HTERT RPE-1 (cell line): ENCODE results near the gene PLXNA4.
"Not testable (repeated sequence)": the region's sequence is repeated elsewhere in the genome, so short reads cannot be mapped to it uniquely, and the experiment has no call there.

Source experiments
- in situ Hi-C: fragments of 300-500 bp; cut with MboI; formaldehyde crosslinking; loops from 4 replicates; pipeline ENCODE4 v1.14.3; 2020; ENCODE audit warnings: low sequenced_read_pairs

PLXNA4 gene

DNA sequence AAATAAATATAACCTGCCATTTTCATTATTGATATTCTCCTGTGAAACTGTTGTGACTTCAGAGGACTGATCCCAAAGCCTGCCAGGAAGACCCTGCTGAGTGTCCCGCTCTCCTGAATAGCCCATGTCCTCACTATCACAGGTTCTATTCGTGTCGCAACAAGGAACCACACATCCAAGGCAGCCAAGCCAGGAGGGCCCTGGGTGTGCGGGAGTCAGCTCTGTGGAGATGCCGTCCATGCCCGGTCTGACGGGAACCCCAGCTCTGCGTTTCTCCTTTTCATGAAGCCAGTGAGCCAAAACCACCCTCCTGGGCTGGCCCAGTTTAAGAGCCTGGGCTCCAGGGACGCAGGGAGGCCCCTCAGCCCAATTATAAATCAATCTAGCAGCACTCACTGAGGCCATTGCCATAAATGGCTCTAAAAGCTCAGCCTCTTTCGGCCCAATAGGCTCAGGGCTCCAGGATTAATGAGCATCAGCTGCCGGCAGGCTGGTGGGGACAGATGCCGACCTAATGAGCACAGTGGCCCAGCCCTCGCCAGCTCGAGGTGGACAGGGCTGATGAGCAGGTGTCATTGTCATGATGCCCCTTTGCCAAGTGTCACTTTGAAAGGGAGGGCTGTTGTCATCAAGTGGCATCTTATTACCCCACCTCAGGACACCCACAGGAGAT is 177.9 kb downstream of the PLXNA4 start:
- in situ Hi-C loops, result no loop called here

DNA sequence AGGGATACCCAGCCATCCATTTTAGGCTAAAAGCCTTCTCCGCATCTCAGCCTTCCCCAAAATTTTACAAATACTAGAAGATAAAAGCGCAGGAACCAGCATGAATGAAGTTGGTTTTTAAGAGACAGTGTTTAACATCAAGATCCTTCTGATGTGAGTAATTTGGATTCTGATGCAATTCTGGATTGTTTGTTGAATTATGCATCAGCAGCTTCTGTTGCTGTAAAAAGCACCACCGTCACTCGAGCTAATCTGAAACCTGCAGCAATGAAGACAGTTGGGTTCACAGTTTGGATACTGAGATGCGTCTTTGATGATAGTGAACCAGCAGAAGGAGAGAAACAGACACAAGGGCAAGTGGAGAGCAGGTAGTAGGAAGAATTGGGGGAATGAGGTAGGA is 179.2 kb downstream of the PLXNA4 start:
- in situ Hi-C loops, result no loop called here

DNA sequence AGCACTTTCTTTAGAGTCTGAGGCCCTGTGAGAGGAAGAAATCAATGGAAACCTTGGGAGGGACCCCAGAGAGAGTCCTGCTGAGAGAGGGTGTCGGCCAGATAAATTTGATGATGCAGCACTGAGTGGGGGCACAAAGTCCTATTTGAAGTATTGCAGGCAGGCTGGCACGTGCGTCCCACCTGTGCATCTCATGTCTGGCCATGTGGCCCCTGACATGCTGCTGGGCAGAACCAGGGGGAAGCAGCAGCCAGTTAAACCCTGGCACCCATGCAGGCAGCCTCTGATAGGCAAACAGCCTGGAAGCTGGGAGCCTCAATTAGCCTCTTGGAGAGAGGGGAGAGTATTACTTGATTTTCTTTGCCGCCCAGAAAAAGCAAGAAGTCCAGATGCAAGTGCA is 180.9 kb downstream of the PLXNA4 start:
- in situ Hi-C loops, result no loop called here

DNA sequence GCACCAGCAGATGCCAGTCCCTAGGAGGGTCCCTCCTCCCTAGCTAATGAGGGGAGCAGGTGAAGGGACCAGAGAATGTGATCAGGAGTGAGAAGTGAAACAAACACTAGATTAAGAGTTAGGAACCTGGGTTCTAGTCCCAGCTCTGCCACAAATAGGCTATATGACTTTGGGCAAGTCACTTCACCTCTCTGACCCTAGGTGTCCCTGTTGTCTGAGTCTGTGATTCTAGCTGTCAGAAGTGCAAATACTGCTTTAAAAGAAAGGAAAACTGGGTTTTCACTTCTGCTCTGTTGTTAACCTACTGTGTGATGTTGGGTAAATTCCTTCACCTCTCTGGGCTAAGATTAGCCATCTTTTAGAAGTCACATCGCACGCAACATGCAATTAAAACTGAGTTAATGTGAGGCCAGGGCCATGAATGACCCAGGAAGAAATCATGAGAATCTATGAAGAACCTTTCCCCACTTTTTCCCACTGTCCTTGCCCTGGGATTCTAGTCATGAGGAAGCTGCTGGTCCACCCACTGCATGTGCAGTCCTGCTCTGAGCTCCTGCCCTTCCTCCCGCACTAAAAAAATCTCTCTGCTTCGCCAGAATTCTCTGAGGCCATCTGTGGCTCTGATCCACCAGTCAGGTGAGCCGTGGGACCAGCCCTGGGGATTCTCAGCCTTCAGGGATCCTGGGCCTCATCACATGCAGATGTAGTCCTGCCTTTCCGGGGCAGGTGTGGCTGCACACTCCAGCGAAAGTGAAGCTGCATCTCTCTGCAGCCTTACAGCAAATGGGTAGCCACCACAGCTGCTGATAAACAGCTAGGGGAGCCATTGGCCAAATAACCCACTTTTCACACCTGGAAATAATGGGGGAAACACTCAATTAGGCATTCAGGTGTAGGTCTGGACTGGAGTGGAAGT is 181.7 kb downstream of the PLXNA4 start:
- in situ Hi-C loops, result no loop called here

DNA sequence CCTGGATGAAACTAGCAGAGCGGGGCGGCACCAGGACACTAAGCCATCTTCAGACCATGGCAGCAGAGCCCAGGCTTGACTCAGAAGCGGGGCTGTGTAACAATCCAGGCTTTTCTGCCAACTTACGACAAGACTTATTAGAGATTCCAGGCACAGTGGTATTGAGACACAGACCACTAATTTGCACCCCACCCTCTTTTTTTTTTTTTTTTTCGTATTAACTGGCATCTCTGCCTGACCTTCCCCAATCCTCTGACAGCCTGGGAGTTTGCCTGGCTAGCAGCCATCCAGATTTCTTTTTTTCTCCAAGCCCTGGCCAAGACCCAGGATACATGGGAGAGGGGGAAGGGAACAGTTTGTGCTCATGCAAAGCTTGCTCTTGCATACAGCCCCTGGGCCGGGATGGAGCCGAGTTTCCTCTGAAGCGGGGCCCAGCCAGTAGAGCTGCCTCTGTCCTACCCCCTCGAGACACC is 182.4 kb downstream of the PLXNA4 start:
- in situ Hi-C loops, result no loop called here

DNA sequence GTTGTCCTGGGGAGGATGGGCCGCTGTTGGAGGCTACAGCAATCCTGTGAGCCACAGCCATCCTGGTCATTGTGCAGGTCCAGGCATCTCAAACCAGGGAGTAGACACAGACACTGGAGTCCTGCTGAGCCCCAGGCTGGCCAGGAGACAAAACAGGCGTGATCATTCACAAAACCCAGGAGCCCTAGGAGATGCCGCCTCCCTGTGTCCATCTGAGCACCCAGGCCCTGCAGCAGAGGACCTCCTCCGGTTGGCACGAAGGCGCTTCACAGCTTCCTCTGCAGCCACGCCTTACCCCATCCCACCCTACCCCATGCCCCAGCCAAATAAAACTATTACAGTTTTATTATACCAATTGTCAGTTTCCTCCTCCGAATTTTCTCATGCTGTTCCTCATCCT is 183.6 kb downstream of the PLXNA4 start:
- in situ Hi-C loops, result no loop called here

DNA sequence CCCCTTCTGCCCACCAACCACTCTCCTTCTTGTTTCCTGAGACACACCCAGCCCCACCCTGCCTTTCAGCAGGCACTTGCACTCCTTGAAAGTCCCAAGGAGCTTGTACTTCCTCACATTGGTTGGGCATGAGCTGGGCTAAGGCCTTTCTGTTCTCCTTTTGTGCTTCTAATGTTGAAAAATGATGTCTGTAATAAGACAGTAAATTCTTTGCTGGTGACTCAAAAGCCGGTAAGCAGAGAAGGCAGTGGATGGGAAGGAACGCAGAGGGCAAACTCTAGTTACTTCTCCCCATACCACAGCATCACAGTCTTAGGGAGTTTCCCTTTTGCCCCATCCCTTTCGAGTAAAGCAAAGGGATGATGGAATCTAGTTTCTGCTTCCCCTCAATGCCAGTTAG is 185.6 kb downstream of the PLXNA4 start:
- in situ Hi-C loops, result no loop called here

DNA sequence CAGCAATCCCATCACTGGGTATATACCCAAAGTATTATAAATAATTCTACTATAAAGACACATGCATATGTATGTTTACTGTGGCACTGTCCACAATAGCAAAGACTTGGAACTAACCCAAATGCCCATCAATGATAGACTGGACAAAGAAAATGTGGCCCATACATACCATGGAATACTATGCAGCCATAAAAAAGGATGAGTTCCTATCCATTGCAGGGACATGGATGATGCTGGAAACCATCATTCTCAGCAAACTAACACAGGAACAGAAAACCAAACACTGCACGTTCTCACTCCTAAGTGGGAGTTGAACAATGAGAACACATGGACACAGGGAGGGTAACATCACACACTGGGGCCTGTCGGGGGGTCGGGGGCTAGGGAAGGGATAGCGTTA is 186.2 kb downstream of the PLXNA4 start:
- in situ Hi-C loops, result not testable (repeated sequence)

DNA sequence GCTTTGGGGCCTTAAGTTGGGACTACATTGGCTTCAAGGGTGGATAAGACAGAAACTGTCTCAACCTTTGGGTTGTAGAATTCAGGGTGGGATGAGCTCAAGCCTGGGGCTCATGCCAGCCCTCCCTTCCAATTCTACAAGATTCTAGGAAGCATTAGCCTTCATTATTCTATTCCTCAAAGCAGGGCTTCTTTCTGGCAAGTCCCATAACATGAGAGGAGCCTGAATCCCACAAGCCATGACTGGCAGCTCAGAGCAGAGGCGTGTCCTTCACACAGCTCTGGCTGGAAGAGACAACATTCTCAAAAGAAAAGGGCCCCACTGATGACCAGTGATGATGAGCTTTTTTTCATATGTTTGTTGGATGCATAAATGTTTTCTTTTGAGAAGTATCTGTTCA is 187.6 kb downstream of the PLXNA4 start:
- in situ Hi-C loops, result no loop called here

DNA sequence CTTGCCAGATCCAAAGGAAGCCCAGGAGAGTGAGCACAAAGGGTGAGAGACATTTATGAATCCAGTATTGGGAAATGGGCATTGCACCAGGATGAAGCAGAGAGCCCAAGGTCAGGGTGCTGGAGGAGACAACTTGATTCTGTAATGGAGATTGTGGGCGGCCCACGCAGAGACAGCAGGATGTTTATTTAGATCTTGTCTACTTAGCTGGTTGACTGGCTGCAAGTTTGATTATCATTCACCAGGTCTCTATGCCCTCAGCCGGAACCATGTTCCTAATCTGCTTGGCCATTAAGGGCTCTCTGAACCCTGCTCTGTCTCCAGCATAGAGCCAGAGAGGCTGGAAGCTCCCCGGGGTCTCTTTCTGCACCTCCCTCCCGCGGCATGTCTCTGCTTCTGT is 188.7 kb downstream of the PLXNA4 start:
- in situ Hi-C loops, result no loop called here

DNA sequence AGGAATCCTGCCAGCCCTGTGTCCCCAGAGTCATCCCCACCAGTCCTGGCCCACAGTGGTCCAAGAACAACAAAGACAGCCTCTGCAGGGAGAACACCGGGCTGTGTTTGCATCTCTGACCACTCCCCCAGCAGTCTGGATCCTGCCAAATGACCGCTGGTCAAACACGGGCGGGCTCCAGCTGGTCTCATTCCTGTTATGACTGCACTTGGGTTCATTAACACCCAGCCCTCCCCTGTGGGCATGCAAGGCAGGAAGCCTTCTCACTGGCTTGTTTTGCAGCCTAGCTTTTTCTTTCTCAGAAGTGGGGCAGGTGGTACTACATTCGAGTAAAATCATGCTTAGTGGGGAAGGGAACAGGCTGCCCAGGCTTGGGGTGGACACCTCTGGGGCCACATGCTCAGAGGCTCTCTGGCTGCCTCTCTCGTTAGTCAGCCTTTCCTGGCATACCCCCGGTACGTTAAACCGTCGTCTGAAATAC is 190.0 kb downstream of the PLXNA4 start:
- in situ Hi-C loops, result no loop called here

DNA sequence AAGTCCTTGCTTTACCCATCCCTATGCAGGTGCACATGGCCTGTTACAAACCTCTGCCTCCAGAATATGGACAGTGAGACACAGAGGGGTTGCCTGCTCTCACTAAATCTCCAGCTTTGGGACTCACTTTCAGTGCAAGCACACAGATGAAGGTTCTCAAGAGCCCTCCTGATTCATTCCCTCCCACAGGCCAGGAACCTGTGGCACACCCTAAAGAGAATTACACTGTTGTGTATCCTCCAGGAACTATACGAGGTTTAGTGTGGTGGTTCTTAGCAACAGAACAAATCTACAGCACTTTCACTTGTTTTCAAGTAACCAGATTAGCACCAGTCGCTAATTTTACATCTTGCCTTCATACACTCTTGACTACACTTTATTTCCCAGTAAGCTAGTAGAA is 192.3 kb downstream of the PLXNA4 start:
- in situ Hi-C loops, result no loop called here

DNA sequence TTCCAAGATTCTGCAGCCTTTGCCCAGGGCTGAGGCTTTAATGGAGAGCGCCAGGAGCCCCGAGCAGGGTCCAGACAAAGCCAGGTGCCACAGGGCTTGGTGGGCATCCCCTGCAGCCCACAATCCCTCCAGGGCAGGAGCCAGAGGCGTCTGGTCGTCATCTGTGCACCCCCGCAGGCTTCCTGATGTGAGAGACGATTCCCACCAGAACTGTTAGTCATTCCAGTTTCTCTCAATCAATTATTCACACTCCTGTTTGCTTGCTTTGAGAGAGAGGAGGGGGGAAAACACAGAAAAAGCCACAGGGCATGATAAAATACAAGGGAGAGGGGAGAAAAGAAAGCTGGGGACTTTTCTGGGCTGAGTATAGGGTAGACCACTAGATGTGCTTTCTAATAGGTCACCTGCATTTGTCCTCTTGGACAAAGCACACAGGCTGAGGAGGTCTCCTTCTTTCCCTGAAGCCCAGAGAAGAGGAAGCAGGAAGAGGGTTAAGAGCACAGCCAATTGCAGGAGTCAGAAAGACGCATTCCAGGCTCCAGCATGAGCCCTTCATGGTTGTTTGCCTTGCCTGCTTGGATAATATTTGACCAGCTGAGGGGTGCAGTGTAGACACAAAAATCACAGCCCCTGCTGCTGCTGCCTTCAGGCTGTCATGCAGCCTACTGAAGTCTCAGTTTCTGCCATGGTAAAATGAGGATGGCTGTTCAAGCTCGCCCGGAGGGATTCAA is 194.4 kb downstream of the PLXNA4 start:
- in situ Hi-C loops, result no loop called here

DNA sequence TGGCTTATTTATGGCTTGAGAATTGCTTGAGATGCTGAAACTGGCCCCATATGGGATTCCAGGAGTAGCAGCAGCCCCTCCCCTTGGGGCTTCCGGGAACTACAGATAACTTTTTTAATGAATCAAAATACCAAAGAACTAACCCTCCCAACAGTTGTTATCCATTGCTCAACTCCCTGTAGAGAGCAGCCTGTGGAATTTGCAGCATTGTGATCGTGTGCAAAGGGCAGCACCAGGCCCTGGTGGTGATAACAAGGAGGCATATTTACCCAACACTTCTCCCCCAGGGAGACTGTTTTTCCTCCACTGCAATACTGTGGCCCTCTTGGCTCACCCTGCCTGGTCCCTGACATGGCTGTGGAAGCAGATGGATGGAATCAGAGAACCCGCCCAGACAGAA is 196.2 kb downstream of the PLXNA4 start:
- in situ Hi-C loops, result no loop called here

DNA sequence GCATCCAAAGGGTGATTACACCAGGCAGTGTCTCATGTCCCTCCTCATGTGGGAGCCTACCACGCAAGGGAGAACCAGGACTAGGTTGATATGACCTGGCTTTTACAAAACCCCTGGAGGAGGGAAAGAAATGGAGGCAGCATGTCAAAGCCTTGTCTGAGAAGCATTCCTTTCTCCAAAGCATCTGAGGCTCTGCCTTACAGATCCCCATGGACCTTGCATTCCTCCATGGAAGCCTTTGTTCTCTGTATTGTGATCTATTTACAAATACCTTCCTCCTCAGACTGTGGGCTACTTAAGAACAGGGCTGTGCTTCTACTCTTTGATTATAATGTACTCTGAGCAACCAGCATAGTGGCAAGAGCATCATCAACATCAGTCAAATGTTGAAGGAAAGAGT is 197.0 kb downstream of the PLXNA4 start:
- in situ Hi-C loops, result no loop called here

DNA sequence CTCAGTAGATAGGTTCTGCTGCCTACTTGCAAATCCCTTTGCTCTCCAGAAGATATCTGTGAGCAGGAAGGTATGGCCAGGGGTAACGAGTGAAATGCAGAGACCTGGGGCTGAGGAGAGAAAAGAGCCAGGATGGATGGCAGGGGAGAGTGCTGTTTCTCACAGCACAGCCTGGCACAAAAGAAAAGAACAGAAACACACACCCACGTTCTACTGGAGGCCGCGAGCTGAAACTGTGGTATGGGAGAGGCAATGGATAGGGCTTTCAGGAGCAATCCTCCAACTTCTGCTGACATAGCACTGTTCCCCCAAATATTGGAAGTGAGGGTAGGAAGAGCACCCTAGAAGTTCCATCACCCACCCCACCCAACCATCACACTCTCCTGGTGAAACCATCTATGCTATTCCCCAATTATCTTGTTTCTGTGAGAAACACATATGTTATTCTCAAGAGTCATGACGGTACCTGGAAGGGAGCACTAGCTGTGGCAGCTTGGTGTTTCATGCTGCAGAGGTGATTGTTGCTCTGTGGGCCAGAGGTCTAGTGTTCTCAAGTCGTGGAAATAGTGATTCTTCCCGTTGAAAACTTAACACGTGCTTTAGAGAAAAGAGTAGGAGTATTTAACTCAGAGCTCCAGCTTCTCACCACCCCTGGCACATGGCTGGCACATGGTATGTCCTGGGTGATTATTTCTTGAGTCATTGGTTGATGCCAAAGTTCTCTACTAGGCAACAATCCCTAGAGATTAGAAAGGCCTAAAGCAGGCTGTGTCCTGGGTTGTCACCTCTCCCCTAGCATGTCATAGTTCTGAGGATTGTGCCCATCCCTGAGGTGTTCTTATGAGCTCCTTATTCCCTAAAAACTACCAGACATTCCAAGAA is 198.3 kb downstream of the PLXNA4 start:
- in situ Hi-C loops, result no loop called here

DNA sequence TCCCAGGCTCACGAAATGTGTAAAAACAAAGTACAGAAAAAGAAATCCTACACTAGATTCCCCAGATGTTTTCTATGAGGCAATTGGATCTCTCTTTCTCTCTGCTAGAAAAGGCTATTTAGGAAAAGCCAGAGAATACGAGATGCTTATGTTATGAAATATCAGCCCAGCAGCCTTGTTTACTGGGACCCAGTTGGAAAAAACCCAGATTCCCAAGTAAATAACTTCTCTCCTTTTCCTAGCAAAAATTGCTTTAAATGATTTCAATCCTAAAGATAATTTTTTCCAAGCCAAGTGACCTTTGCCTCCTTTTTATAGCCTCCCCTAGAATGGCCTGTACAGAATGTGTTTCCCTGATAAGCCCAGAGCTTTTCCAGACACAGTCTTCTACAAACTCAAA is 199.3 kb downstream of the PLXNA4 start:
- in situ Hi-C loops, result no loop called here

DNA sequence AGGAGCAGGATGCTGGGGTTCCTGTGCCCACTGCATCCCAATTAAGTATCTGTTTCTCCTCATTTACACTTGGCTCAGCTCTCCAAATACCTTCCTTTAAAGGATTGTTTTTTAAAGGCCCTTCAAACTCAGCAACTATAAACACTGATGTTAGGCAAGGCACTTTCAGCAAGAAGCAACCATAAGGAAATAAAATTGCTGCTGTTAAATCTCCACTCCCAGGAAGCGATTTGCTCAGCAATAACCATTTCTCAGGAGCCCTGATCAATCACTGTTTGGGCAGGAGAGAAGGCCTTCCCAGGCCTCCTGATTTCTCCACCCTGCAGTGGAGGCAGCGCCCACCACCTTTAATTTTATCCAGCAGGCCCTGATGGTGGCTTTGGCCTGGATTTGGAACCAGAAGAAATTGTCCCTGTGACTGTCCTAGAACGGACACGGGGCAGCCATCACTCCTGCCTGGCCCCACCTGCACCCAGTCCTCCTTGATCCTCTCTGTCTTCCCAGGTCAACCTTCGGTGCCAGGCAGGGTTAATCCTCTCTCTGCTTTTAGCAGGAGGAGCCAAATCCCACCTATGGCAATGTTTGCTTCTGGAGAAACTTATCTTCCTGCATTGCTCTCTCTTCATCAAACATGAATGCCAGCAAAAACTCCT is 199.8 kb downstream of the PLXNA4 start:
- in situ Hi-C loops, result no loop called here

DNA sequence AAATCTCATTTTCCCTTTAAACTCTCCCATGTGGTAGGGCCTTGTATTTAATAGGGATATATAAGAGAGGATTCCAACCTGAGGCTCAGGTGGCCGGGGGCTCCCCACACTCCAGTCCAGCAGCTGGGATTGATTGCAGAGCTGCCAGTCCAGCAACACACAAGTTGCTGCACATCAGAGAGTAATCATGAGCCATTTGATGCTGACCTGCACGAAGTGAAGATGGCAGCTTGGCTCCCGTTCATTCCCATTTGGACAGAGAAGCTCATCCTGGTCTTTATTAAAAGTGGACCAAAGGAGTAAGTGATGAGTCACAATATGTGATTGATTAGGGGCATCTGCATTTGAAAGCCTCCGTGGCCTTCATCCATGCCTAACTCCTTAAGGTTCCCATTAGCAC is 202.4 kb downstream of the PLXNA4 start:
- in situ Hi-C loops, result no loop called here

DNA sequence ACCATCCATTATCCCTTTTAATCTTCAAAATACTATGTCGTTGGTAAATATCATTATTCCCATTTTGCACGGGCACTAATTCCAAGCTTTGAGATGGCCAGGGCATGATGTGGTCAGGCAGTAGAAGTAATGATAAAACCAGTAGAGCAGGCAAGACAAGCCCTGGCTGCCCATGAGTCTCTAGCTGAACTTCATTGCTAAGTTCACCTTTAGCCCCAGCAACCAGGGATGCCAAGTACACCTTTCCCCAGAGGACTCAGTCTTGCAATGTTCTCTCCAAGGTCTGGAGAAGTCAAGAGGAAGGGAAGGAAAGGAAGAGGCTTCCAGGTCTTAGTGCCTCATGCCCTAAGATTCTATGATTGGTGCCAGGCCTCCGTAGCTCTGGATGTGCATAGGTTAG is 203.2 kb downstream of the PLXNA4 start:
- in situ Hi-C loops, result no loop called here
